K562 (cell line): Measurements from ENCODE around the gene SMG1. TPM values are rescaled to one million over a fixed set of nuclear protein-coding genes. Genes with fewer than 3 reads are reported as not detected.

ENCODE experiments used
- ATAC-seq: fragments of 200-7000 bp; cut with Tn5 transposase; 3 replicates; pipeline ENCODE4 v1.9.1; 2020; ENCODE audit warnings: moderate library complexity
- BruUV-seq: library from RNA; stranded (reverse); fragments of 400-500 nt; replicated peaks from 2 replicates; lab custom pipeline; 2021; lab: Mats Ljungman, UMichigan
- CTCF ChIA-PET: fragments of 300-600 bp; formaldehyde crosslinking; extraction: SDS; loops from one replicate; lab custom pipeline; 2021; ENCODE audit warnings: low intra/inter-chr PET ratio; lab: Yijun Ruan, JAX
- POLR2A ChIA-PET: fragments of 300-600, 350-650 bp; sonication (Branson Sonifier 250); formaldehyde crosslinking; extraction: SDS; loops from one replicate; lab custom pipeline; 2021; ENCODE audit warnings: antibody characterized with exemption, inconsistent platforms; lab: Yijun Ruan, JAX
- DNase-seq, 4 experiments: peaks; one replicate each; pipeline versions ENCODE4 v3.0.0 to v3.0.0-alpha.2; 2011 to 2018; ENCODE audit warnings: low spot score in 3 of 4, mixed read lengths in 3 of 4; ENCODE audit errors: extremely low read depth in 1 of 4
- FAIRE-seq: peaks from 2 replicates; lab custom pipeline; 2011; peaks lifted over from hg19 to GRCh38; lab: Jason Lieb, UNC
- H2AFZ ChIP-seq: 2 replicates; pipeline ENCODE4 v1.6.0; 2011; ENCODE audit warnings: low read depth, low read length, control low read depth, inconsistent platforms
- H3K27ac ChIP-seq: fragments of 200-600 bp; 3 replicates; pipeline ENCODE4 v1.8.0; 2011; ENCODE audit warnings: low read depth, mild to moderate bottlenecking, control low read depth, inconsistent platforms, low read length, moderate library complexity, mixed read lengths; ENCODE audit errors: extremely low read depth
- H3K27me3 ChIP-seq, 2 experiments: fragments of 300-600 bp in 1 of 2; 2 replicates in 1 of 2; 3 replicates in 1 of 2; pipeline versions ENCODE4 v1.6.0 to v1.8.0; 2011; ENCODE audit warnings: inconsistent platforms in 2 of 2, low read length in 2 of 2, mild to moderate bottlenecking in 1 of 2, mixed read lengths in 1 of 2, moderate library complexity in 1 of 2; ENCODE audit not compliant: control insufficient read depth in 2 of 2, insufficient read depth in 2 of 2
- H3K36me3 ChIP-seq: fragments of 300-600 bp; 3 replicates; pipeline ENCODE4 v1.8.0; 2011; ENCODE audit warnings: mild to moderate bottlenecking, low read length, inconsistent platforms; ENCODE audit not compliant: control insufficient read depth, insufficient read depth
- H3K4me1 ChIP-seq, 2 experiments: fragments of 200-600 bp in 1 of 2; replicated peaks in 1 of 2; 2 replicates in 1 of 2; 3 replicates in 1 of 2; pipeline versions ENCODE4 v1.5.1 to v1.8.0; 2011; ENCODE audit warnings: inconsistent platforms in 2 of 2, low read length in 2 of 2, mild to moderate bottlenecking in 1 of 2, mixed read lengths in 1 of 2, moderate library complexity in 1 of 2; ENCODE audit not compliant: control insufficient read depth in 2 of 2, insufficient read depth in 2 of 2
- H3K4me2 ChIP-seq: 2 replicates; pipeline ENCODE4 v1.6.1; 2011; ENCODE audit warnings: low read length, control low read depth, inconsistent platforms, mixed read lengths; ENCODE audit not compliant: insufficient read depth
- H3K4me3 ChIP-seq: fragments of 200-600 bp; sonication (generic), shearing (Covaris generic); 2 replicates; pipeline ENCODE4 v1.5.1; 2016; ENCODE audit warnings: control low read depth, inconsistent platforms
- H3K79me2 ChIP-seq: fragments of 200-600 bp; 3 replicates; pipeline ENCODE4 v1.8.0; 2011; ENCODE audit warnings: low read length, inconsistent platforms; ENCODE audit not compliant: control insufficient read depth, insufficient read depth
- H3K9ac ChIP-seq, 2 experiments: 2 replicates each; pipeline versions ENCODE4 v1.6.0 to v1.6.1; 2011; ENCODE audit warnings: low read depth in 2 of 2, low read length in 2 of 2, control low read depth in 1 of 2, inconsistent platforms in 1 of 2, mild to moderate bottlenecking in 1 of 2, mixed read lengths in 1 of 2; ENCODE audit not compliant: insufficient read depth in 1 of 2
- H3K9me1 ChIP-seq: one replicate; pipeline ENCODE4 v1.6.0; 2011; ENCODE audit warnings: inconsistent platforms, mild to moderate bottlenecking, low read length, moderate library complexity; ENCODE audit not compliant: control insufficient read depth, insufficient read depth
- H3K9me3 ChIP-seq: replicated peaks from 2 replicates; pipeline ENCODE4 v1.5.1; 2011; ENCODE audit warnings: low read depth, low read length, inconsistent platforms; ENCODE audit not compliant: control insufficient read depth, insufficient read depth
- H4K20me1 ChIP-seq: replicated peaks from 2 replicates; pipeline ENCODE4 v1.6.1; 2011; ENCODE audit warnings: low read length, inconsistent platforms, mixed read lengths; ENCODE audit not compliant: control insufficient read depth, insufficient read depth
- BMI1 ChIP-seq: fragments of 150-350 bp; IDR thresholded peaks from 2 replicates; pipeline ENCODE4 v1.6.1; 2014; ENCODE audit warnings: low read length
- GTF2E2 ChIP-seq: fragments of 200-800 bp; sonication (Bioruptor generic); IDR thresholded peaks from 2 replicates; pipeline ENCODE4 v1.6.1; 2016; ENCODE audit warnings: missing genetic modification characterization, missing compliant biosample characterization
- ZNF121 ChIP-seq: sonication (generic); formaldehyde crosslinking; conservative IDR thresholded peaks from 2 replicates; pipeline ENCODE4 v1.8.0; 2022; ENCODE audit warnings: missing genetic modification reagents
- in situ Hi-C: fragments of 300-500 bp; cut with MboI; formaldehyde crosslinking; loops from 4 replicates; pipeline ENCODE4 v1.15.0; 2018; ENCODE audit warnings: inconsistent platforms, mixed read lengths
- intact Hi-C: fragments of 100-400 bp; cut with micrococcal nuclease; formaldehyde crosslinking; loops from 2 replicates; pipeline ENCODE4 v1.14.2; 2022
- polyA plus RNA-seq, 8 experiments: library from polyadenylated mRNA; depleted of rRNA in 4 of 8; stranded (reverse) in 5 of 8; unstranded in 3 of 8; fragments of >200 nt; fragmentation: Nextera tagmentation in 2 of 8; fragmentation: Illumina TruSeq in 1 of 8; extraction: Ambion mirVana in 2 of 8; extraction: Trizol in 1 of 8; gene quantifications; 2 replicates each; pipeline versions ENCODE4 v1.2.1 to v1.2.3, GENCODE V29; 2011 to 2014; ENCODE audit warnings: inconsistent platforms in 1 of 8, missing spikeins in 1 of 8
- total RNA-seq, 7 experiments: library from RNA; depleted of rRNA in 6 of 7; stranded (reverse); fragments of >200 nt in 6 of 7; fragmentation: Illumina TruSeq in 2 of 7; extraction: Trizol in 2 of 7; gene quantifications; 2 replicates each; pipeline versions ENCODE4 v1.2.1 to v1.2.3, GENCODE V29; 2011 to 2021; ENCODE audit warnings: low replicate concordance in 1 of 7
- TF ChIP-seq, protein P1 (sequence below): sonication (generic); formaldehyde crosslinking; IDR thresholded peaks from 2 replicates; pipeline ENCODE4 v1.8.0; 2022; ENCODE audit warnings: mild to moderate bottlenecking, low read depth, missing genetic modification reagents

Gene SMG1
- total and polyA plus RNA-seq, 9 of the 15 experiments (the other 6 are each of a cell fraction or from before 2014, with no cell fraction given) = 3.4 to 54.8 (median 32.0) TPM

DNA sequence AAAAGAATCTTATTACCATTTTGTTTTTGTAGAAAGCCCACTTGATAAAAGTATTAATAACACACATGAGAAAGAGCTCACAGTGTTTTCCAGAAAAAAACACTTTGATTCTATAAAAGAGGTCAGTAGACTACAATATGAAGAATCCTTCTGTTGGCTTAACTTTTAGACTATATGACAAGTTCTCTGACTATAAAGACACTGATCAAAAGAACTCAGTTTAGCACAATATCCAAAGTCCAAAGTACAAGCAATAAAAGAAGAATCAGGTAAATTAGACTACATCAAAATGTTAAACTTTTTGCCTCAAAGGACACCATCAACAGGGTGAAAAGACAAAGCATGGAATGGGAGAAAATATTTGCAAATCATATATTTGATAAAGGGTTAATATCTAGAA is 11.2 kb upstream of the SMG1 start:
- DNase-seq (no peak), FAIRE-seq (no peak), ATAC-seq (no peak)
- no TSS peak for BruUV-seq
- Histone ChIP-seq H2AFZ (no peak overlapping the region), H3K79me2 (no peaks in the 10 kb centered on the region), H3K4me3 (no peak overlapping the region), H3K36me3 (no peaks in the 10 kb centered on the region), H3K9ac (no peak overlapping the region), H3K27ac (no peak overlapping the region), H3K4me2 (no peak overlapping the region), H3K9me1 (no peaks in the 10 kb centered on the region), H3K4me1 (no peaks in the 10 kb centered on the region; a peak in 2 of 5 replicates), H3K9me3 (no peaks in the 10 kb centered on the region), H4K20me1 (no peaks in the 10 kb centered on the region), H3K27me3 (peaks cover 0 to 10% of the 10 kb centered on the region in 2 experiments; a peak in 2 of 5 replicates)
- ChIA-PET POLR2A (interaction anchor here (1.2 to 1.6 kb wide), 3 partner anchors 8 to 137 kb away, joined by 3 to 4 read pairs (median 4); no protein-coding TSS in a partner anchor), CTCF (no interaction called here)
- TF ChIP-seq BMI1 = no peak
- no peak for TF ChIP-seq GTF2E2
- TF ChIP-seq, protein P1, sequence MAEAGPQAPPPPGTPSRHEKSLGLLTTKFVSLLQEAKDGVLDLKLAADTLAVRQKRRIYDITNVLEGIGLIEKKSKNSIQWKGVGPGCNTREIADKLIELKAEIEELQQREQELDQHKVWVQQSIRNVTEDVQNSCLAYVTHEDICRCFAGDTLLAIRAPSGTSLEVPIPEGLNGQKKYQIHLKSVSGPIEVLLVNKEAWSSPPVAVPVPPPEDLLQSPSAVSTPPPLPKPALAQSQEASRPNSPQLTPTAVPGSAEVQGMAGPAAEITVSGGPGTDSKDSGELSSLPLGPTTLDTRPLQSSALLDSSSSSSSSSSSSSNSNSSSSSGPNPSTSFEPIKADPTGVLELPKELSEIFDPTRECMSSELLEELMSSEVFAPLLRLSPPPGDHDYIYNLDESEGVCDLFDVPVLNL = no peak
- no peak for TF ChIP-seq ZNF121 (CRISPR knock-in tag)
- intact Hi-C loops (no loop called here), in situ Hi-C loops (no loop called here)
